Central memory CD8-positive, alpha-beta T cell (primary cell): Measurements from ENCODE around the gene ST6GALNAC1.
"Not testable (repeated sequence)": the region's sequence is repeated elsewhere in the genome, so short reads cannot be mapped to it uniquely, and the experiment has no call there.

ENCODE experiments used
- ATAC-seq: fragments of 150-1000 bp; cut with Tn5 transposase; replicated peaks from 2 replicates; pipeline ENCODE4 v1.10.0; 2022; ENCODE audit warnings: mild to moderate bottlenecking, moderate FRiP score, moderate number of reproducible peaks; ENCODE audit not compliant: poor library complexity, severe bottlenecking; ENCODE audit errors: extremely low read depth
- DNase-seq, 2 donors: peaks; one replicate each; pipeline ENCODE4 v3.0.0; 2021; ENCODE audit warnings: low spot score in 2 of 2
- H3K27ac Mint-ChIP-seq: one replicate; pipeline ENCODE4 v1.8.0; 2022; ENCODE audit warnings: low read depth, mild to moderate bottlenecking, moderate library complexity, mixed read lengths
- H3K27me3 Mint-ChIP-seq: one replicate; pipeline ENCODE4 v1.8.0; 2022; ENCODE audit warnings: mixed read lengths
- H3K36me3 Mint-ChIP-seq: one replicate; pipeline ENCODE4 v1.8.0; 2022; ENCODE audit warnings: mild to moderate bottlenecking, moderate library complexity, mixed read lengths; ENCODE audit not compliant: insufficient read depth
- H3K4me1 Mint-ChIP-seq: one replicate; pipeline ENCODE4 v1.8.0; 2022; ENCODE audit warnings: mixed read lengths
- H3K4me3 Mint-ChIP-seq: one replicate; pipeline ENCODE4 v1.8.0; 2022; ENCODE audit warnings: mild to moderate bottlenecking, moderate library complexity, mixed read lengths
- H3K9me3 Mint-ChIP-seq: one replicate; pipeline ENCODE4 v1.8.0; 2022; ENCODE audit warnings: mixed read lengths

The ST6GALNAC1 gene

GRCh38 chr17:76612465-76612864 lies 31.1 kb downstream of the ST6GALNAC1 start:
- ATAC-seq: no peak
- H3K27me3 Mint-ChIP-seq: peaks cover 11% of the 10 kb centered on the region
- no peaks in the 10 kb centered on the region for H3K9me3 Mint-ChIP-seq
- H3K27ac Mint-ChIP-seq: no peak overlapping the region
- peaks cover 5% of the 10 kb centered on the region for H3K4me1 Mint-ChIP-seq
- no peak overlapping the region for H3K4me3 Mint-ChIP-seq
- no peaks in the 10 kb centered on the region for H3K36me3 Mint-ChIP-seq
- no peak for DNase-seq

GRCh38 chr17:76611758-76612157 lies 31.8 kb downstream of the ST6GALNAC1 start:
- DNase-seq (no peak), ATAC-seq (no peak)
- Mint-ChIP-seq H3K27me3 (peaks cover 11% of the 10 kb centered on the region), H3K4me1 (peaks cover 5% of the 10 kb centered on the region), H3K9me3 (no peaks in the 10 kb centered on the region), H3K36me3 (no peaks in the 10 kb centered on the region), H3K27ac (no peak overlapping the region), H3K4me3 (no peak overlapping the region)

- peaks cover 11% of the 10 kb centered on the region for H3K27me3 Mint-ChIP-seq
- DNase-seq, H3K36me3 Mint-ChIP-seq, H3K4me3 Mint-ChIP-seq, H3K27ac Mint-ChIP-seq, ATAC-seq, H3K4me1 Mint-ChIP-seq, H3K9me3 Mint-ChIP-seq: not testable (repeated sequence)
Measured at GRCh38 chr17:76611080-76611749, 32.3 kb downstream of the ST6GALNAC1 start.

GRCh38 chr17:76606685-76607084 lies 36.9 kb downstream of the ST6GALNAC1 start:
- peaks cover 26% of the 10 kb centered on the region for H3K27me3 Mint-ChIP-seq
- H3K4me1 Mint-ChIP-seq, H3K27ac Mint-ChIP-seq, H3K9me3 Mint-ChIP-seq, H3K4me3 Mint-ChIP-seq, H3K36me3 Mint-ChIP-seq, DNase-seq, ATAC-seq: not testable (repeated sequence)

GRCh38 chr17:76601065-76601464 lies 42.5 kb downstream of the ST6GALNAC1 start:
- no peaks in the 10 kb centered on the region for H3K4me1 Mint-ChIP-seq
- no peaks in the 10 kb centered on the region for H3K36me3 Mint-ChIP-seq
- H3K9me3 Mint-ChIP-seq: peaks cover 5% of the 10 kb centered on the region
- no peak overlapping the region for H3K27ac Mint-ChIP-seq
- no peak overlapping the region for H3K4me3 Mint-ChIP-seq
- no peak for DNase-seq
- peaks cover 57% of the 10 kb centered on the region for H3K27me3 Mint-ChIP-seq
- ATAC-seq: no peak

- peaks cover 60% of the 10 kb centered on the region for H3K27me3 Mint-ChIP-seq
- no peaks in the 10 kb centered on the region for H3K4me1 Mint-ChIP-seq
- ATAC-seq (no peak), DNase-seq (no peak)
- no peak overlapping the region for H3K4me3 Mint-ChIP-seq
- H3K36me3 Mint-ChIP-seq: no peaks in the 10 kb centered on the region
- no peak overlapping the region for H3K27ac Mint-ChIP-seq
- H3K9me3 Mint-ChIP-seq: peaks cover 5% of the 10 kb centered on the region
Measured at GRCh38 chr17:76599694-76600460, 43.7 kb downstream of the ST6GALNAC1 start.

- no peak for ATAC-seq
- Mint-ChIP-seq H3K27ac (no peak overlapping the region), H3K36me3 (no peaks in the 10 kb centered on the region), H3K4me1 (no peaks in the 10 kb centered on the region), H3K4me3 (no peak overlapping the region), H3K27me3 (peaks cover 75% of the 10 kb centered on the region), H3K9me3 (peaks cover 4% of the 10 kb centered on the region)
- DNase-seq: no peak
Measured at GRCh38 chr17:76598004-76598439, 45.5 kb downstream of the ST6GALNAC1 start.

GRCh38 chr17:76597156-76598003 lies 46.2 kb downstream of the ST6GALNAC1 start:
- Mint-ChIP-seq H3K27me3 (peaks cover 69% of the 10 kb centered on the region), H3K9me3 (no peaks in the 10 kb centered on the region), H3K27ac (no peak overlapping the region), H3K4me3 (no peak overlapping the region), H3K36me3 (no peaks in the 10 kb centered on the region), H3K4me1 (no peaks in the 10 kb centered on the region)
- DNase-seq (no peak), ATAC-seq (no peak)

- Mint-ChIP-seq H3K4me3 (no peak overlapping the region), H3K27me3 (peaks cover 54% of the 10 kb centered on the region), H3K36me3 (no peaks in the 10 kb centered on the region), H3K4me1 (no peaks in the 10 kb centered on the region), H3K27ac (no peak overlapping the region), H3K9me3 (no peaks in the 10 kb centered on the region)
- DNase-seq (no peak), ATAC-seq (no peak)
Measured at GRCh38 chr17:76594690-76595089, 48.9 kb downstream of the ST6GALNAC1 start.

GRCh38 chr17:76593959-76594358 lies 49.6 kb downstream of the ST6GALNAC1 start:
- DNase-seq: no peak
- no peak for ATAC-seq
- Mint-ChIP-seq H3K9me3 (no peaks in the 10 kb centered on the region), H3K4me3 (no peak overlapping the region), H3K27me3 (peaks cover 54% of the 10 kb centered on the region), H3K36me3 (no peaks in the 10 kb centered on the region), H3K27ac (no peak overlapping the region), H3K4me1 (no peaks in the 10 kb centered on the region)

GRCh38 chr17:76593384-76593826 lies 50.2 kb downstream of the ST6GALNAC1 start:
- no peaks in the 10 kb centered on the region for H3K9me3 Mint-ChIP-seq
- no peak overlapping the region for H3K27ac Mint-ChIP-seq
- H3K27me3 Mint-ChIP-seq: peaks cover 54% of the 10 kb centered on the region
- no peaks in the 10 kb centered on the region for H3K36me3 Mint-ChIP-seq
- ATAC-seq (no peak), DNase-seq (no peak)
- no peaks in the 10 kb centered on the region for H3K4me1 Mint-ChIP-seq
- H3K4me3 Mint-ChIP-seq: no peak overlapping the region

GRCh38 chr17:76588182-76588581 lies 55.4 kb downstream of the ST6GALNAC1 start:
- H3K36me3 Mint-ChIP-seq: no peaks in the 10 kb centered on the region
- H3K9me3 Mint-ChIP-seq: no peaks in the 10 kb centered on the region
- peaks cover 10% of the 10 kb centered on the region for H3K4me1 Mint-ChIP-seq
- no peak for ATAC-seq
- no peak overlapping the region for H3K27ac Mint-ChIP-seq
- H3K27me3 Mint-ChIP-seq: peaks cover 41% of the 10 kb centered on the region
- DNase-seq: no peak
- H3K4me3 Mint-ChIP-seq: no peak overlapping the region
